ENCODE data around the gene ZNF790. TPM values are rescaled to one million over a fixed set of nuclear protein-coding genes. Genes with fewer than 3 reads are reported as not detected.

Gene ZNF790
- 10 to 100 TPM in 1 of 12 donors, 1 to 10 TPM in 9, not detected in 2; 6.0 to 10.1 (median 8.0) TPM for polyA plus RNA-seq (ENCODE audit: insufficient read length in 12 of 12)
- long read RNA-seq, donor 1, partial matches to known transcripts: 0 of 1 reads
- long read RNA-seq, donor 1, other reads (novel, unspliced or antisense): 0 of 1 reads
- long read RNA-seq, donor 2, partial matches to known transcripts: 0 of 3 reads
- long read RNA-seq, donor 2, other reads (novel, unspliced or antisense): 0 of 3 reads
- long read RNA-seq, donor 3, partial matches to known transcripts: 0 of 3 reads
- long read RNA-seq, donor 3, other reads (novel, unspliced or antisense): 0 of 3 reads
- long read RNA-seq, donor 4, partial matches to known transcripts: 0 of 2 reads
- long read RNA-seq, donor 4, other reads (novel, unspliced or antisense): 0 of 2 reads
- long read RNA-seq, donor 5: 0 reads
- long read RNA-seq, donor 6, partial matches to known transcripts: 0 of 2 reads
- long read RNA-seq, donor 6, other reads (novel, unspliced or antisense): 0 of 2 reads
- long read RNA-seq, donor 7, partial matches to known transcripts: 0 of 4 reads
- long read RNA-seq, donor 7, other reads (novel, unspliced or antisense): 0 of 4 reads
- long read RNA-seq, donor 8: 0 reads
- long read RNA-seq, donor 9: 0 reads
- long read RNA-seq, donor 10, partial matches to known transcripts: 0 of 4 reads
- long read RNA-seq, donor 10, other reads (novel, unspliced or antisense): 0 of 4 reads
- long read RNA-seq, donor 11, partial matches to known transcripts: 0 of 1 reads
- long read RNA-seq, donor 11, other reads (novel, unspliced or antisense): 0 of 1 reads

GRCh38 chr19:36837906-36838783 is at the start of gene ZNF790:
Gene ZNF790 (minus strand): TSS chr19:36838387. CDS start chr19:36825619, 12,768 bp downstream.
- DNase-seq: peak; percentile 95

- DNase-seq: no peak
Observed at GRCh38 chr19:36876993-36877938, 39.1 kb upstream of the ZNF790 start.

GRCh38 chr19:36851898-36852297 is 13.7 kb upstream of the ZNF790 start:
- DNase-seq: no peak

- DNase-seq: peak; percentile 96
Observed at GRCh38 chr19:36850559-36851442, 12.6 kb upstream of the ZNF790 start, which contains the start of gene ZNF345. Gene ZNF345 (plus strand): TSS chr19:36850876. CDS start chr19:36876831, 25,955 bp downstream.

GRCh38 chr19:36849701-36850558 is 11.7 kb upstream of the ZNF790 start:
- peak; percentile 93 for DNase-seq

- DNase-seq: no peak
Observed at GRCh38 chr19:36847968-36848367, 9.8 kb upstream of the ZNF790 start.

GRCh38 chr19:36838784-36839324 is 667 bp upstream of the ZNF790 start:
- DNase-seq: no peak

- DNase-seq: no peak
Observed at GRCh38 chr19:36837176-36837905, 846 bp downstream of the ZNF790 start.

GRCh38 chr19:36833430-36833829 is 4.8 kb downstream of the ZNF790 start:
- DNase-seq: no peak

GRCh38 chr19:36821758-36822157 is 16.4 kb downstream of the ZNF790 start:
- no peak for DNase-seq

- DNase-seq: no peak
Observed at GRCh38 chr19:36819130-36819630, 19.0 kb downstream of the ZNF790 start.

GRCh38 chr19:36807029-36807428 is 31.2 kb downstream of the ZNF790 start:
- DNase-seq: no peak

GRCh38 chr19:36805364-36805763 is 32.8 kb downstream of the ZNF790 start:
- no peak for DNase-seq

- no peak for DNase-seq
Observed at GRCh38 chr19:36797786-36798108, 40.4 kb downstream of the ZNF790 start.

- DNase-seq: no peak
Observed at GRCh38 chr19:36796714-36796992, 41.5 kb downstream of the ZNF790 start.

GRCh38 chr19:36791420-36792141 is 46.6 kb downstream of the ZNF790 start:
- DNase-seq: peak; percentile 14

GRCh38 chr19:36775768-36776167 is 62.4 kb downstream of the ZNF790 start:
- DNase-seq: peak; percentile 56
